Neural progenitor cell (in vitro differentiated cells): Measurements from ENCODE around the gene GRIN3B.

Source experiments
- EZH2 ChIP-seq: fragments of 200-600 bp; sonication (generic); IDR thresholded peaks from 2 replicates; pipeline ENCODE4 v1.6.1; 2017; ENCODE audit warnings: antibody characterized with exemption, mild to moderate bottlenecking, moderate library complexity
- EZH2phosphoT487 ChIP-seq: fragments of 200-600 bp; sonication (generic); IDR thresholded peaks from 2 replicates; pipeline ENCODE4 v1.6.1; 2017; ENCODE audit warnings: antibody characterized with exemption
- TF ChIP-seq, protein P1 (sequence below): fragments of 200-600 bp; sonication (generic); IDR thresholded peaks from 2 replicates; pipeline ENCODE4 v1.5.1; 2017; ENCODE audit warnings: antibody characterized with exemption, mild to moderate bottlenecking

DNA sequence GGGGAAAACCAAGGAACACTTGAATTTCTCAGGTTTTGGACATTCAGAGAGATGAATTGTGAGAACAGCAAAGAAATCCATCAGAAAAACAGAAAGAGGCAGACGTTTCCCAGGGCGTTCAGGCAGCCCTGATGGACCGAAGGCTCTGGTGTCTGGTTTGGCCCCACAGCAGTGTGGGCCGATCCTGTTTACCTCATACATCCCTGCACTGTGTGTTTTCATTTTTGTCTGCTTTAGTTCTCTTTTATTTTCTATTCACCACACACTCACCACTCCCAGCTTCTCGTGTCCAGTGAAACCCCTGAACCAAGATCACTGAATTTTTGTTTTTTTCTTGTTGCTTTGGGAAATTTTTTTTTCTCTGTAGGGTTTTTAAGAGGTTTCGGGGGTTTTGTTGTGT, 27.9 kb upstream of the GRIN3B start:
- TF ChIP-seq, protein P1, sequence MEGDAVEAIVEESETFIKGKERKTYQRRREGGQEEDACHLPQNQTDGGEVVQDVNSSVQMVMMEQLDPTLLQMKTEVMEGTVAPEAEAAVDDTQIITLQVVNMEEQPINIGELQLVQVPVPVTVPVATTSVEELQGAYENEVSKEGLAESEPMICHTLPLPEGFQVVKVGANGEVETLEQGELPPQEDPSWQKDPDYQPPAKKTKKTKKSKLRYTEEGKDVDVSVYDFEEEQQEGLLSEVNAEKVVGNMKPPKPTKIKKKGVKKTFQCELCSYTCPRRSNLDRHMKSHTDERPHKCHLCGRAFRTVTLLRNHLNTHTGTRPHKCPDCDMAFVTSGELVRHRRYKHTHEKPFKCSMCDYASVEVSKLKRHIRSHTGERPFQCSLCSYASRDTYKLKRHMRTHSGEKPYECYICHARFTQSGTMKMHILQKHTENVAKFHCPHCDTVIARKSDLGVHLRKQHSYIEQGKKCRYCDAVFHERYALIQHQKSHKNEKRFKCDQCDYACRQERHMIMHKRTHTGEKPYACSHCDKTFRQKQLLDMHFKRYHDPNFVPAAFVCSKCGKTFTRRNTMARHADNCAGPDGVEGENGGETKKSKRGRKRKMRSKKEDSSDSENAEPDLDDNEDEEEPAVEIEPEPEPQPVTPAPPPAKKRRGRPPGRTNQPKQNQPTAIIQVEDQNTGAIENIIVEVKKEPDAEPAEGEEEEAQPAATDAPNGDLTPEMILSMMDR: no peak
- TF ChIP-seq EZH2phosphoT487 (no peak), EZH2 (no peak)
